GM21737 (cell line): ENCODE measurements around the gene CFAP251.
"Not testable (repeated sequence)": the region's sequence is repeated elsewhere in the genome, so short reads cannot be mapped to it uniquely, and the experiment has no call there.

Source experiments
- ATAC-seq: cut with Tn5 transposase; IDR thresholded peaks from one replicate; pipeline ENCODE4 v1.9.1; 2021; ENCODE audit warnings: mild to moderate bottlenecking, moderate library complexity; ENCODE audit not compliant: unreplicated experiment

Gene CFAP251

GRCh38 chr12:121969726-121970125 is 51.3 kb downstream of the CFAP251 start:
- no peak for ATAC-seq

GRCh38 chr12:121970581-121971300 is 52.3 kb downstream of the CFAP251 start:
- ATAC-seq = no peak

GRCh38 chr12:121974026-121974985 is 55.9 kb downstream of the CFAP251 start:
- ATAC-seq = no peak

- ATAC-seq = no peak
Measured at GRCh38 chr12:121975021-121975420, 56.6 kb downstream of the CFAP251 start.

- ATAC-seq = no peak
Measured at GRCh38 chr12:121976950-121977349, 58.6 kb downstream of the CFAP251 start.

GRCh38 chr12:121980191-121980891 is 61.9 kb downstream of the CFAP251 start:
- no peak for ATAC-seq

GRCh38 chr12:121980892-121981272 is 62.5 kb downstream of the CFAP251 start:
- no peak for ATAC-seq

- no peak for ATAC-seq
Measured at GRCh38 chr12:121981456-121981855, 63.1 kb downstream of the CFAP251 start.

GRCh38 chr12:121982950-121983349 is 64.6 kb downstream of the CFAP251 start:
- ATAC-seq = no peak

GRCh38 chr12:121983536-121984210 is 65.3 kb downstream of the CFAP251 start:
- ATAC-seq = no peak

GRCh38 chr12:121986489-121987245 is 68.3 kb downstream of the CFAP251 start:
- no peak for ATAC-seq

GRCh38 chr12:121988519-121988918 is 70.1 kb downstream of the CFAP251 start:
- not testable (repeated sequence) for ATAC-seq

- no peak for ATAC-seq
Measured at GRCh38 chr12:121989276-121990113, 71.1 kb downstream of the CFAP251 start.

GRCh38 chr12:121990114-121990647 is 71.8 kb downstream of the CFAP251 start:
- ATAC-seq = no peak

- ATAC-seq = peak; percentile 68
Measured at GRCh38 chr12:121990692-121991603, 72.6 kb downstream of the CFAP251 start.

GRCh38 chr12:121992059-121992879 is 73.9 kb downstream of the CFAP251 start:
- ATAC-seq = peak; percentile 69
